CMK (cell line): Measurements from ENCODE around the gene SLC1A4.
"Not testable (repeated sequence)": the region's sequence is repeated elsewhere in the genome, so short reads cannot be mapped to it uniquely, and the experiment has no call there.

Experiments used
- DNase-seq: peaks from one replicate; pipeline ENCODE4 v3.0.0-alpha.2; 2010; ENCODE audit warnings: low read depth

The SLC1A4 gene

GRCh38 chr2:65026704-65027464 is 37.7 kb downstream of the SLC1A4 start:
- no peak for DNase-seq

- DNase-seq, result no peak
These were observed 38.5 kb downstream of the SLC1A4 start for GRCh38 chr2:65027616-65028244.

GRCh38 chr2:65030476-65031332 is 41.5 kb downstream of the SLC1A4 start:
- DNase-seq, result no peak

- no peak for DNase-seq
These were observed 42.3 kb downstream of the SLC1A4 start for GRCh38 chr2:65031341-65032018.

GRCh38 chr2:65032019-65032975 is 43.1 kb downstream of the SLC1A4 start:
- DNase-seq, result no peak

GRCh38 chr2:65033178-65033577 is 44.0 kb downstream of the SLC1A4 start:
- DNase-seq, result no peak

GRCh38 chr2:65033667-65034066 is 44.5 kb downstream of the SLC1A4 start:
- not testable (repeated sequence) for DNase-seq

GRCh38 chr2:65035351-65035943 is 46.2 kb downstream of the SLC1A4 start:
- DNase-seq, result no peak

GRCh38 chr2:65037178-65037577 is 48.0 kb downstream of the SLC1A4 start:
- no peak for DNase-seq

GRCh38 chr2:65039640-65040039 is 50.4 kb downstream of the SLC1A4 start:
- DNase-seq, result no peak

- DNase-seq, result peak; percentile 86
These were observed 51.4 kb downstream of the SLC1A4 start for GRCh38 chr2:65040400-65041261.

- DNase-seq, result no peak
These were observed 53.8 kb downstream of the SLC1A4 start for GRCh38 chr2:65043001-65043400.

GRCh38 chr2:65044097-65044735 is 55.0 kb downstream of the SLC1A4 start:
- no peak for DNase-seq

GRCh38 chr2:65045651-65046050 is 56.5 kb downstream of the SLC1A4 start:
- DNase-seq, result no peak

- no peak for DNase-seq
These were observed 57.6 kb downstream of the SLC1A4 start for GRCh38 chr2:65046633-65047407.

- no peak for DNase-seq
These were observed 59.9 kb downstream of the SLC1A4 start for GRCh38 chr2:65049010-65049639.

- no peak for DNase-seq
These were observed 61.7 kb downstream of the SLC1A4 start for GRCh38 chr2:65050931-65051330.

- DNase-seq, result no peak
These were observed 64.0 kb downstream of the SLC1A4 start for GRCh38 chr2:65053199-65053598.
